ENCODE results near the gene QPCT.

Gene QPCT

DNA sequence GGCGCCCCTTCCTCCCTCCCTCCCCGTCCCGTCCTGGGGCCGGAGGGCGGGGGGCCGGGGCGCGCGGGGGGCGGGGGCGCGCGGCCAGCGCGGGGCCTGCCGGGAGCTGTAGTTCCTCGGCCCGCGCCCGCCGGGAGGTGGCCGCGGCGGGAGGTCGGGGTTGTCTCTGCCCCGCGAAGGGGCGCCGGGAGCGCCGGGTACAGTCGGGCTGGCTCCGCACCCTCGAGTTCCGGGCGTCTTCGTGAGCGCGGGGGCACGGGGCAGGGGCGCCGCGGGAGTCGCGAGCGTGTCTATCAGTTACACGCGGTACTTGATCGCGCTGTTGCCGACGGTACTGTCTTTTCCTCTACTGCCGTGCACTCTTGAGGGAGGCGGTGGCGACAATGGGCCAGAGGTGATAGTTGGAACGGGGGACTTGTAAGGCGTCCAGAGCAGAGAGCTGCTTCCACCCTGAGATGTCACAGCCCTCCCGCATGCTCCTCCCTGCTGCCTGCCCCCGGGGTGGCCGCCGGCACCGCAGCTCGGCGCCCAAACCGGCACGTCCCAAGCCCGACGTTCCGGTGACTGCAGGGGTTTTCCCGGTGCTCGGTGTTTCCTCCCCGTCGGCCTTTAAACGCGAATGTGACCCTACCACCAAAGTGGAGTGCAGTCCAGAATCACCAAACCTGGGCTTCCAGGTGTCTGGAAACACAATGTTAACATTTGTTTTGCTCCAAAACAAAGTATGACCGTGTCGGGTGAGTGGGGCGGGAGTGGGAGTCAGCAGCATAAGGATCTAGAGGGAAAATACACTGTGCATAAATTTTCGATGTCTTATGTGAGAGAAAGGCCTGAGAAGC is 19.4 kb upstream of the QPCT start, which contains the start of gene PRKD3:
Gene PRKD3, minus strand, starts transcription at position 48 of the 839 bp plus-strand sequence. CDS start 8,309 bp downstream, outside the sequence.
- peak within 1 kb of the TSS; percentile 68 for H3K4me3 ChIP-seq (ENCODE audit: control insufficient read depth, low read depth, low read length)
- TF ChIP-seq, protein P1, sequence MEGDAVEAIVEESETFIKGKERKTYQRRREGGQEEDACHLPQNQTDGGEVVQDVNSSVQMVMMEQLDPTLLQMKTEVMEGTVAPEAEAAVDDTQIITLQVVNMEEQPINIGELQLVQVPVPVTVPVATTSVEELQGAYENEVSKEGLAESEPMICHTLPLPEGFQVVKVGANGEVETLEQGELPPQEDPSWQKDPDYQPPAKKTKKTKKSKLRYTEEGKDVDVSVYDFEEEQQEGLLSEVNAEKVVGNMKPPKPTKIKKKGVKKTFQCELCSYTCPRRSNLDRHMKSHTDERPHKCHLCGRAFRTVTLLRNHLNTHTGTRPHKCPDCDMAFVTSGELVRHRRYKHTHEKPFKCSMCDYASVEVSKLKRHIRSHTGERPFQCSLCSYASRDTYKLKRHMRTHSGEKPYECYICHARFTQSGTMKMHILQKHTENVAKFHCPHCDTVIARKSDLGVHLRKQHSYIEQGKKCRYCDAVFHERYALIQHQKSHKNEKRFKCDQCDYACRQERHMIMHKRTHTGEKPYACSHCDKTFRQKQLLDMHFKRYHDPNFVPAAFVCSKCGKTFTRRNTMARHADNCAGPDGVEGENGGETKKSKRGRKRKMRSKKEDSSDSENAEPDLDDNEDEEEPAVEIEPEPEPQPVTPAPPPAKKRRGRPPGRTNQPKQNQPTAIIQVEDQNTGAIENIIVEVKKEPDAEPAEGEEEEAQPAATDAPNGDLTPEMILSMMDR (IDR thresholded peaks at IDR 0.05; ENCODE audit: control insufficient read depth, insufficient read depth, low read depth, low read length, missing control alignments): no peak
- no peak for DNase-seq (ENCODE audit: low read depth)

GRCh38 chr2:37325625-37326071 is 18.8 kb upstream of the QPCT start:
- TF ChIP-seq, protein P1 (IDR thresholded peaks at IDR 0.05; ENCODE audit: control insufficient read depth, insufficient read depth, low read depth, low read length, missing control alignments): no peak
- H3K4me3 ChIP-seq (ENCODE audit: control insufficient read depth, low read depth, low read length): peak overlapping the region; percentile 68
- no peak for DNase-seq (ENCODE audit: low read depth)

- DNase-seq (ENCODE audit: low read depth): peak; percentile 59
- TF ChIP-seq, protein P1 (IDR thresholded peaks at IDR 0.05; ENCODE audit: control insufficient read depth, insufficient read depth, low read depth, low read length, missing control alignments): no peak
- H3K4me3 ChIP-seq (ENCODE audit: control insufficient read depth, low read depth, low read length): no peak overlapping the region
These were observed 18.1 kb upstream of the QPCT start for GRCh38 chr2:37326285-37326684.

- no peak overlapping the region for H3K4me3 ChIP-seq (ENCODE audit: control insufficient read depth, low read depth, low read length)
- no peak for DNase-seq (ENCODE audit: low read depth)
- TF ChIP-seq, protein P1 (IDR thresholded peaks at IDR 0.05; ENCODE audit: control insufficient read depth, insufficient read depth, low read depth, low read length, missing control alignments): no peak
These were observed 17.4 kb upstream of the QPCT start for GRCh38 chr2:37326866-37327634.

GRCh38 chr2:37330681-37331080 is 13.7 kb upstream of the QPCT start:
- no peak for DNase-seq (ENCODE audit: low read depth)
- H3K4me3 ChIP-seq (ENCODE audit: control insufficient read depth, low read depth, low read length): no peak overlapping the region
- TF ChIP-seq, protein P1 (IDR thresholded peaks at IDR 0.05; ENCODE audit: control insufficient read depth, insufficient read depth, low read depth, low read length, missing control alignments): no peak

GRCh38 chr2:37332560-37332959 is 11.9 kb upstream of the QPCT start:
- H3K4me3 ChIP-seq (ENCODE audit: control insufficient read depth, low read depth, low read length): no peak overlapping the region
- DNase-seq (ENCODE audit: low read depth): no peak
- TF ChIP-seq, protein P1 (IDR thresholded peaks at IDR 0.05; ENCODE audit: control insufficient read depth, insufficient read depth, low read depth, low read length, missing control alignments): no peak

Data from AG09309 (cell line).